Fibroblast of pulmonary artery (primary cell): ENCODE measurements around the gene NUP85.
A peak's percentile ranks its signal among the peaks of the same experiment; 100 is the strongest.

Experiments
- DNase-seq: peaks from one replicate; pipeline ENCODE4 v3.0.0-alpha.2; 2010; ENCODE audit warnings: low read depth
- H3K4me3 ChIP-seq: replicated peaks from 2 replicates; pipeline ENCODE4 v1.5.1; 2011; ENCODE audit warnings: low read depth, mild to moderate bottlenecking, control low read depth, low read length, moderate library complexity
- TF ChIP-seq, protein P1 (sequence below): IDR thresholded peaks from 2 replicates; pipeline ENCODE4 v1.5.1; 2011; ENCODE audit warnings: mild to moderate bottlenecking, control low read depth, low read length, inconsistent platforms; ENCODE audit errors: missing control alignments

NUP85 gene

DNA sequence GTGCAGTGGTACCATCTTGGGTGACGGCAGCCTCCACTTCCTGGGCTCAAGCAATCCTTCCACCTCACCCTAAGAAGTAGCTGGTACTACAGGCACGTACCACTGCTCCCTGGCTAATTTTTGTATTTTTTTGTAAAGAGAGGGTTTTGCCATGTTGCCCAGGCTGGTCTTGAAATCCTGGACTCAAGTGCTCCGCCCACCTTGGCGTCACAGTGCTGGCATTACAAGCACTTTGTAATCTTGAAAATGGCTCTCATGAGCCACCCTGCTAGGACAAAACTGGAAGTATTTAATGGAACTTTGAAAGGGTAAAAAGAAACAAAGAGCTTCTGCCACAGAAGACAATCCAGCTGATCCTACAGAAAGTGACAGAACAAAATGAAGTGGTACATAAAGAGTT lies 32.0 kb upstream of the NUP85 start:
- TF ChIP-seq, protein P1, sequence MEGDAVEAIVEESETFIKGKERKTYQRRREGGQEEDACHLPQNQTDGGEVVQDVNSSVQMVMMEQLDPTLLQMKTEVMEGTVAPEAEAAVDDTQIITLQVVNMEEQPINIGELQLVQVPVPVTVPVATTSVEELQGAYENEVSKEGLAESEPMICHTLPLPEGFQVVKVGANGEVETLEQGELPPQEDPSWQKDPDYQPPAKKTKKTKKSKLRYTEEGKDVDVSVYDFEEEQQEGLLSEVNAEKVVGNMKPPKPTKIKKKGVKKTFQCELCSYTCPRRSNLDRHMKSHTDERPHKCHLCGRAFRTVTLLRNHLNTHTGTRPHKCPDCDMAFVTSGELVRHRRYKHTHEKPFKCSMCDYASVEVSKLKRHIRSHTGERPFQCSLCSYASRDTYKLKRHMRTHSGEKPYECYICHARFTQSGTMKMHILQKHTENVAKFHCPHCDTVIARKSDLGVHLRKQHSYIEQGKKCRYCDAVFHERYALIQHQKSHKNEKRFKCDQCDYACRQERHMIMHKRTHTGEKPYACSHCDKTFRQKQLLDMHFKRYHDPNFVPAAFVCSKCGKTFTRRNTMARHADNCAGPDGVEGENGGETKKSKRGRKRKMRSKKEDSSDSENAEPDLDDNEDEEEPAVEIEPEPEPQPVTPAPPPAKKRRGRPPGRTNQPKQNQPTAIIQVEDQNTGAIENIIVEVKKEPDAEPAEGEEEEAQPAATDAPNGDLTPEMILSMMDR = no peak
- H3K4me3 ChIP-seq = no peak overlapping the region
- no peak for DNase-seq

DNA sequence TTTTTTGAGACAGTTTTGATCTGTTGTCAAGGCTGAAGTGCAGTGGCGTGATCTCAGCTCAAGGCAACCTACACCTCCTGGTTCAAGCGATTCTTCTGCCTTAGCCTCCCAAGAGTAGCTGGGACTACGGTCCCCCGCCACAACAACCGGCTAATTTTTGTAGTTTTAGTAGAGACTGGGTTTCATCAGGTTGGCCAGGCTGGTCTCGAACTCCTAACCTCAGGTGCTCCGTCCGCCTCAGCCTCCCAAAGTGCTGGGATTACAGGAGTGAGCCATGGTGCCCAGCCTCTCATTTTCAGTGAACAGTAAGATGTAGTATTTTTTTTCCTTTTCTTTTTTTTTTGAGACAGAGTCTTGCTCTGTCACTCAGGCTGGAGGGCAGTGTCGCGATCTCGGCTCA lies 30.5 kb upstream of the NUP85 start:
- H3K4me3 ChIP-seq = no peak overlapping the region
- TF ChIP-seq, protein P1 = no peak
- no peak for DNase-seq

DNA sequence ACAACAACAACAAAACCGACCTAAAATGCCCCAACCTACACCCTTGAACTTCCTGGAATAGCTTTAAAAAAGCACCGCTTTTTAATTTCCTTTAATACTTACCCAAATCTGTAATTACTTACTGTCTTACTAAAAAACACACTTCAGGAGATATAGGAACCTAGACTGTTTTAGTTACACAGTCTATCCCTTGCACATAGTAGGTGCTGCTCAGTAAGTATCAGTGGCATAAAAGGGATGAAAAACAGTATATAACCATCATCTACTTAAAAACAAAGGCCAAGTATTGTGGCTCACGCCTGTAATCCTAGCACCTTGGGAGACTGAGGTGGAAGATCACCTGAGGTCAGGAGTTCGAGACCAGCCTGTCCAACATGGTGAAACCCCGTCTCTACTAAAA lies 28.9 kb upstream of the NUP85 start:
- H3K4me3 ChIP-seq = no peak overlapping the region
- DNase-seq = no peak
- TF ChIP-seq, protein P1 = no peak

DNA sequence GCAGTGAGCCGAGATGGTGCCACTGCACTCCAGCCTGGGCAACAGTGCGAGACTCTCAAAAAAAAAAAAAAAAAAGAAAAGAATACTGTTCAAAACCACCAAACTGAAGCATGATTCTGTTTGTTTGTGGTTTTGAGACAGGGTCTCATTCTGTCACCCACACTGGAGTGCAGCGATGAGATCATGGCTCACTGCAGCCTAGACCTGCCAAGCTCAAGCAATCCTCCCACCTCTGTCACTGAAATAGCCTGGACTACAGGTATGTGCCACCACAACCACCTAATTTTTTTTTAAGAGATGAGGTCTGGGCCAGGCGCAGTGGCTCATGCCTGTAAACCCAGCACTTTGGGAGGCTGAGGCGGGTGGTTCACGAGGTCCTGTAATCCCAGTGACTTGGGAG lies 27.0 kb upstream of the NUP85 start:
- no peak overlapping the region for H3K4me3 ChIP-seq
- TF ChIP-seq, protein P1 = no peak
- DNase-seq = no peak

DNA sequence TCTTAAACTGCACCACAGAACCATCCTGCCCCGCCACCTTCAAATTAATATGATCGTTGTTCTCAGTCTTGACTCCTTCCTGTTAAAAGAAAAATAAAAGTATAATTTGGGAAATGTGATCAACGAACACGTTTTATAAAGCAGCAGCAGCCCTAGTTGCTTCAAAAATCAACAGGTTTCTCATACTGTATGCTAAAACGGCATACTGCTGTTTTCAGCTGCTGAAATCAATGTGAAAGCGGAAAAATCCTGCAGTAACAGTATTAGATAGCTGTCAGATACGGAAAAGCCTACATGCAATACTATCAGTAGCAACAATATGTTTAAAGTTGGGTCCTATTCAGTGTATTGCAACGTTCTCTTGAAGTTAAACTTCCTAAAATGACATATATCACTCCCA lies 24.4 kb upstream of the NUP85 start:
- peak overlapping the region; percentile 82 for H3K4me3 ChIP-seq
- TF ChIP-seq, protein P1 = no peak
- no peak for DNase-seq

DNA sequence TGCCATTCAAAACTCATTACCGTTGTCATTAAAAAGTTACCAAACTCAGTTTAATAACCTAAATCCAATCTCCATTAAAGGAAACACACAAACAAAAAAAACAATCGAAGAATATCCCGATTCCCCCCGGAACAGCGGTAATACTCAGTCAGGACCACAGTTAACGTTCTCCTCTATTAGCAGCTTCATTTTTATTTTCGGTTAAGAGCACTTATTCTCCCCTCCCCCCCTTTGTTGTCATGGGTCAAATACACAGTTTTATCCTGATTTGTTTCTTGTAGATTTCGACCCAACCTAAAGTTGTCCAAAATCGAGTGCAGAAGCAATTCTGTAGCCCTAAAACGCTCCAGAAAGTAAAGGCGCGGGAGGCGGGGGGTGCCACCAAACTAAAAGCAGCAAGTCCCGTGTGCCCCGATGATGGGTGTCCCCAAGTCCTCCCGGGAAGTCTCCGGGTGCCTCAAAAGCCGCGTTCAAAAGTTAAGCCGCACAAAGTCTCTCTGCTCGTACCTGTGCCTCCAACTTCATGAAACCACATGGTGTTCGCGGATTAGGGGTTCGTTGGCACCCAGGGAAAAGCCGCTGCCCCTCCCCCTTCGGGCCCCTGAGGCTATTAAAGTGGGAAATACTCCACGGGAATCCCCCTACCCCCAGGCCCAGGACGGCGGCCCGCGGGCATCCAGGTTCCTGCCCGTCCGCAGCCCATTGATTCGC lies 23.7 kb upstream of the NUP85 start:
- TF ChIP-seq, protein P1 = no peak
- H3K4me3 ChIP-seq = peak overlapping the region; percentile 82
- no peak for DNase-seq

DNA sequence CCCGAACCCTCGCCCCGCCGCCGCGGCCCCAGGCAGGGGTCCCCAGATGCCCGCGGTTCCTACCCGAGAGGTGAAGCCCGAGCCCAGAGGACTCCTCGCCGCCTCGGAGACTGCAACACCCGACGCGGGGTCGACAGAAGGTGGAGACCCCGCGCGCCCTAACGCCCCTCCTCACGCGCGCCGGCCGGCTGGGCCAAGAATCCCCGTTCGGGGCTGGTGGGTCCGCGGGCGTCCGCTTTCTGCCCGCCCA lies 23.2 kb upstream of the NUP85 start:
- TF ChIP-seq, protein P1 = no peak
- DNase-seq = no peak
- H3K4me3 ChIP-seq = peak overlapping the region; percentile 82
